SK-MEL-5 (cell line): Measurements from ENCODE around the gene HPS4. TPM values are rescaled to one million over a fixed set of nuclear protein-coding genes. Genes with fewer than 3 reads are reported as not detected.
A peak's percentile ranks its signal among the peaks of the same experiment; 100 is the strongest.

ENCODE experiments used
- DNase-seq: peaks from one replicate; pipeline ENCODE4 v3.0.0-alpha.2; 2016; ENCODE audit warnings: low read depth, low spot score
- in situ Hi-C: cut with HindIII; loops from 2 replicates; pipeline ENCODE4 v1.10.0; 2016; ENCODE audit warnings: low sequenced_read_pairs, high pct_unique_total_duplicates, low pct_unique_long_range_greater_than_20kb
- total RNA-seq: library from RNA; depleted of rRNA; stranded (reverse); fragments of >200 nt; shearing (Covaris generic); gene quantifications from 2 replicates; pipeline ENCODE4 v1.2.3, GENCODE V29; 2014

The HPS4 gene
- total RNA-seq, 1 experiment from 2014 or later, result 351 TPM

GRCh38 chr22:26479792-26480610 is 3.6 kb downstream of the HPS4 start:
- in situ Hi-C loops, result no loop called here
- peak; percentile 72 for DNase-seq

- peak; percentile 52 for DNase-seq
Observed at GRCh38 chr22:26479043-26479791, 4.4 kb downstream of the HPS4 start.

GRCh38 chr22:26477341-26477731 is 6.2 kb downstream of the HPS4 start:
- no peak for DNase-seq

More at GRCh38 chr22:26479043-26479791, 4.4 kb downstream of the HPS4 start:
- in situ Hi-C loops, result no loop called here

GRCh38 chr22:26476705-26477340 is 6.8 kb downstream of the HPS4 start:
- peak; percentile 72 for DNase-seq

More at GRCh38 chr22:26477341-26477731, 6.2 kb downstream of the HPS4 start:
- in situ Hi-C loops, result no loop called here

GRCh38 chr22:26474682-26475081 is 8.9 kb downstream of the HPS4 start:
- DNase-seq, result peak; percentile 80
- in situ Hi-C loops, result no loop called here

More at GRCh38 chr22:26476705-26477340, 6.8 kb downstream of the HPS4 start:
- in situ Hi-C loops, result no loop called here

- in situ Hi-C loops, result no loop called here
- DNase-seq, result no peak
Observed at GRCh38 chr22:26471522-26471921, 12.1 kb downstream of the HPS4 start.

- DNase-seq, result no peak
- in situ Hi-C loops, result no loop called here
Observed at GRCh38 chr22:26470807-26471206, 12.8 kb downstream of the HPS4 start.

- in situ Hi-C loops, result no loop called here
- DNase-seq, result no peak
Observed at GRCh38 chr22:26466196-26466595, 17.4 kb downstream of the HPS4 start.

GRCh38 chr22:26464312-26464711 is 19.3 kb downstream of the HPS4 start:
- in situ Hi-C loops, result no loop called here
- no peak for DNase-seq

- DNase-seq, result no peak
- in situ Hi-C loops, result no loop called here
Observed at GRCh38 chr22:26463688-26464087, 19.9 kb downstream of the HPS4 start.

GRCh38 chr22:26463101-26463661 is 20.4 kb downstream of the HPS4 start:
- in situ Hi-C loops, result no loop called here
- DNase-seq, result no peak

- in situ Hi-C loops, result no loop called here
- DNase-seq, result no peak
Observed at GRCh38 chr22:26462641-26463040, 20.9 kb downstream of the HPS4 start.

- no peak for DNase-seq
- in situ Hi-C loops, result no loop called here
Observed at GRCh38 chr22:26462051-26462450, 21.5 kb downstream of the HPS4 start.

- in situ Hi-C loops, result no loop called here
Observed at GRCh38 chr22:26461188-26461810, 22.3 kb downstream of the HPS4 start.

GRCh38 chr22:26460202-26460601 is 23.4 kb downstream of the HPS4 start:
- in situ Hi-C loops, result no loop called here
- no peak for DNase-seq

More at GRCh38 chr22:26461188-26461810, 22.3 kb downstream of the HPS4 start:
- peak; percentile 89 for DNase-seq

GRCh38 chr22:26457661-26458272 is 25.8 kb downstream of the HPS4 start:
- no peak for DNase-seq
- in situ Hi-C loops, result no loop called here

- in situ Hi-C loops, result no loop called here
- DNase-seq, result no peak
Observed at GRCh38 chr22:26453812-26454500, 29.6 kb downstream of the HPS4 start.
